Progenitor cell of endocrine pancreas (in vitro differentiated cells): ENCODE measurements around the gene CEP55. TPM values are rescaled to one million over a fixed set of nuclear protein-coding genes. Genes with fewer than 3 reads are reported as not detected.

ENCODE experiments used
- DNase-seq: peaks from one replicate; pipeline ENCODE4 v3.0.0; 2021; ENCODE audit warnings: low spot score; ENCODE audit not compliant: unreplicated experiment
- H3K27ac Mint-ChIP-seq: 2 replicates; pipeline ENCODE4 v1.8.0; 2021; ENCODE audit warnings: mild to moderate bottlenecking, moderate library complexity, mixed read lengths
- H3K27me3 Mint-ChIP-seq: 2 replicates; pipeline ENCODE4 v1.8.0; 2021; ENCODE audit warnings: mixed read lengths
- H3K36me3 Mint-ChIP-seq: 2 replicates; pipeline ENCODE4 v1.8.0; 2022; ENCODE audit warnings: mixed read lengths; ENCODE audit not compliant: insufficient read depth
- H3K4me1 Mint-ChIP-seq: 2 replicates; pipeline ENCODE4 v1.8.0; 2021; ENCODE audit warnings: low read depth, mixed read lengths
- H3K4me3 Mint-ChIP-seq: 2 replicates; pipeline ENCODE4 v1.8.0; 2021; ENCODE audit warnings: low read depth, mild to moderate bottlenecking, moderate library complexity, mixed read lengths
- H3K9me3 Mint-ChIP-seq: 2 replicates; pipeline ENCODE4 v1.8.0; 2021; ENCODE audit warnings: low read depth, mixed read lengths
- total RNA-seq: library from RNA; stranded (reverse); gene quantifications from 2 replicates; pipeline ENCODE4 v1.2.1, GENCODE V29; 2021
- TF ChIP-seq, protein P1 (sequence below): fragments of 200-600 bp; sonication (generic); IDR thresholded peaks from one replicate; pipeline ENCODE4 v1.5.0; 2021; ENCODE audit warnings: antibody characterized with exemption, mild to moderate bottlenecking; ENCODE audit not compliant: unreplicated experiment

CEP55 gene
- total RNA-seq, 1 donor from 2014 or later = 9.1 TPM

DNA sequence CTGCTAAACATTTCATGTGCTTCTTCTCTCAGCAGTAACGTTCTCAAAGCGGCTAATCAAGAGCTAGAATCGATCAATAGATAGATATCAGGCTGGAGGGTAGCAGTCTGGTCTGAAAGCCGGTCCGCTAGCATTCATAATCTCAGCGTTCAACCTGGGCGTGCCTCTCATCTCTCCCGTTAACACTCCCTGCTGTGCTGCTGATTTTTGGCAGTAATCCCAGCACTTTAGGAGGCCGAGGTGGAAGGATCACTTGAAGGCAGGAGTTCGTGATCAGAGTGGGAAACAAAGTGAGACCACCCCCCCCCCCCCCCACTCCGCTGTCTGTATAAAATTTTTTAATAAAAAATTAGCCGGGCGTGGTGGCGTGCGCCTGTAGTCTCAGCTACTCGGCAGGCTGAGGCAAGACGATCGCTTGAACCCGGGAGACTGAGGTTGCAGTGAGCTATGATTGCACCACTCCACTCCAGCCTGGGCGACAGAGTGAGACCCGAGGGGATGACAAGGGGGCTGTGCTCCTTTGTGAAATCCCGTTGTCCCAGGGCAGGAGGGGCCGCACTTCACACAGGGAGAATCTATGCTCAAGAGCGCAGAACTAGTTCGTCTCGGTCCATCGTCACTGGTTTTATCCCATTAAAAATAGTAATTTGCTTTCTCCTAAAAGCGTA is 624 bp upstream of the CEP55 start:
- Mint-ChIP-seq H3K27ac (peak overlapping the region; percentile 87), H3K4me1 (peaks cover 10% of the 10 kb centered on the region), H3K36me3 (no peaks in the 10 kb centered on the region), H3K27me3 (peaks cover 7% of the 10 kb centered on the region), H3K9me3 (no peaks in the 10 kb centered on the region), H3K4me3 (peak overlapping the region; percentile 81)
- TF ChIP-seq, protein P1, sequence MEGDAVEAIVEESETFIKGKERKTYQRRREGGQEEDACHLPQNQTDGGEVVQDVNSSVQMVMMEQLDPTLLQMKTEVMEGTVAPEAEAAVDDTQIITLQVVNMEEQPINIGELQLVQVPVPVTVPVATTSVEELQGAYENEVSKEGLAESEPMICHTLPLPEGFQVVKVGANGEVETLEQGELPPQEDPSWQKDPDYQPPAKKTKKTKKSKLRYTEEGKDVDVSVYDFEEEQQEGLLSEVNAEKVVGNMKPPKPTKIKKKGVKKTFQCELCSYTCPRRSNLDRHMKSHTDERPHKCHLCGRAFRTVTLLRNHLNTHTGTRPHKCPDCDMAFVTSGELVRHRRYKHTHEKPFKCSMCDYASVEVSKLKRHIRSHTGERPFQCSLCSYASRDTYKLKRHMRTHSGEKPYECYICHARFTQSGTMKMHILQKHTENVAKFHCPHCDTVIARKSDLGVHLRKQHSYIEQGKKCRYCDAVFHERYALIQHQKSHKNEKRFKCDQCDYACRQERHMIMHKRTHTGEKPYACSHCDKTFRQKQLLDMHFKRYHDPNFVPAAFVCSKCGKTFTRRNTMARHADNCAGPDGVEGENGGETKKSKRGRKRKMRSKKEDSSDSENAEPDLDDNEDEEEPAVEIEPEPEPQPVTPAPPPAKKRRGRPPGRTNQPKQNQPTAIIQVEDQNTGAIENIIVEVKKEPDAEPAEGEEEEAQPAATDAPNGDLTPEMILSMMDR = no peak
- no peak for DNase-seq

DNA sequence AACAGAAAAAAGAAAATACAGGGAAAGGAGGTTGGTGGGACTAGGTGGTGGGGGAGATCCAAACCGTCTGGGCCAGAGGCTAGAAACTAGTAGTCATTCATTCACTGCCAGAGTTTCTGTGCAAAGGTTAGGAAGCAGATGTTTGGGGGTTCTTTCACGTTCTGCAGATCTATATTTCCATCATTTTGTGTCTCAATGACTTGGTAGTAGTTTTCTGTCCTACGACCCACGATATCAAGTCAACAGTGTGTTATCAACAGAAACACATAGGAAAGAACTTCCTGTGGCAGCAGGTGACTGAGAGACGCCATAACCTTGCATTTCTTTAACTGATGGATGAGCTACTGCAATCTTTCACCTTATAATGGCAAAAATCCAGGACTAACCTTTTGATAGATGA is 1.8 kb downstream of the CEP55 start:
- Mint-ChIP-seq H3K9me3 (no peaks in the 10 kb centered on the region), H3K4me1 (peaks cover 13% of the 10 kb centered on the region), H3K27ac (no peak overlapping the region), H3K4me3 (peak overlapping the region; percentile 66), H3K36me3 (no peaks in the 10 kb centered on the region), H3K27me3 (peaks cover 7% of the 10 kb centered on the region)
- DNase-seq = no peak
- TF ChIP-seq, protein P1 = no peak

DNA sequence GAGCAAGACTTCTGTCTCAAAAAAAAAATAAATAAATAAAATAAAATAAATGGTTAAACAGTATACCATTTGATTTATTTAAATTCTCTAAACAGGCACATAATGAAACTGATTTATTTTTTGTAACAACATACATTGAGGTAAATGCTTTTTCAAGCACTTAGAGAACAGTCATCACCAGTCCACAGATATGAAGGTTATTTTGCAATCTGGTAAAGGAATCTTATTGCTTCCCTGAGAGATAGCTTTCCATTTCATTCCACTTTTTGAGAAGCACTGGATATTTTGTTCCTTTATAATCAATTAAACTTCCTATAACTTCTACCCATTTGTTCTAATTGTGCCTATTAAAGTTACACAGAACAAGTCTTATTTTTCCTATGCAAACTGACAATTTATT is 5.2 kb downstream of the CEP55 start:
- Mint-ChIP-seq H3K36me3 (no peaks in the 10 kb centered on the region), H3K4me3 (no peak overlapping the region), H3K4me1 (peaks cover 10% of the 10 kb centered on the region), H3K27me3 (no peaks in the 10 kb centered on the region), H3K9me3 (no peaks in the 10 kb centered on the region), H3K27ac (no peak overlapping the region)
- no peak for DNase-seq
- TF ChIP-seq, protein P1 = no peak

- H3K27ac Mint-ChIP-seq = no peak overlapping the region
- H3K9me3 Mint-ChIP-seq = no peaks in the 10 kb centered on the region
- H3K27me3 Mint-ChIP-seq = no peaks in the 10 kb centered on the region
- H3K36me3 Mint-ChIP-seq = peaks cover 2% of the 10 kb centered on the region
- H3K4me3 Mint-ChIP-seq = no peak overlapping the region
- DNase-seq = no peak
- TF ChIP-seq, protein P1 = no peak
- peaks cover 5% of the 10 kb centered on the region for H3K4me1 Mint-ChIP-seq
Measured at GRCh38 chr10:93503075-93503474, 6.7 kb downstream of the CEP55 start.

DNA sequence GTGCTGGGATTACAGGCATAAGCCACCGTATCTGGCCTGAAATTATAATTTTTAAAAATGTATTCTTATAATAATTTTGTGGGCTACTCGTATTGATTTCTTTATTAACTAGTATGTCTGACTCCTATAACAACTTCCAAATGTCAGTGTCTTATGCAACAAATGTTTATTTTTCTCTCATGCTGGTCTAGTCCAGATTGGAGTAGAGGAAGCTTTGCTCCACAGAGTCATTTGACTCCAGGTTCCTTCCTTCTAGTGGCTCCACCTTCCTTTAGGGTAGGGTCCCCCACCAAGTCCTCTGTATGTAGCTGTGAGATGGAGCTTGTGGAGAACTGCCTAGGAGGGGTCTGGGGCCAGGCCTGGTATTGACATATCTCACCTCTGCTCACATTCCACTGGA is 8.7 kb downstream of the CEP55 start:
- Mint-ChIP-seq H3K4me1 (peaks cover 3% of the 10 kb centered on the region), H3K9me3 (no peaks in the 10 kb centered on the region), H3K36me3 (peaks cover 2% of the 10 kb centered on the region), H3K27ac (no peak overlapping the region), H3K27me3 (no peaks in the 10 kb centered on the region), H3K4me3 (no peak overlapping the region)
- no peak for DNase-seq
- TF ChIP-seq, protein P1 = no peak
